Type B pancreatic cell (in vitro differentiated cells): ENCODE measurements around the gene PALM2AKAP2. TPM values are rescaled to one million over a fixed set of nuclear protein-coding genes. Genes with fewer than 3 reads are reported as not detected.

Source experiments
- DNase-seq: peaks from one replicate; pipeline ENCODE4 v3.0.0; 2021; ENCODE audit warnings: mixed read lengths; ENCODE audit not compliant: unreplicated experiment; ENCODE audit errors: extremely low spot score
- H3K27ac Mint-ChIP-seq: 2 replicates; pipeline ENCODE4 v1.8.0; 2021; ENCODE audit warnings: mild to moderate bottlenecking, mixed read lengths
- H3K27me3 Mint-ChIP-seq: 2 replicates; pipeline ENCODE4 v1.8.0; 2021; ENCODE audit warnings: mixed read lengths
- H3K36me3 Mint-ChIP-seq: 2 replicates; pipeline ENCODE4 v1.8.0; 2021; ENCODE audit warnings: mixed read lengths
- H3K4me1 Mint-ChIP-seq: one replicate; pipeline ENCODE4 v1.8.0; 2021; ENCODE audit warnings: mixed read lengths; ENCODE audit not compliant: unreplicated experiment
- H3K4me3 Mint-ChIP-seq: 2 replicates; pipeline ENCODE4 v1.8.0; 2021; ENCODE audit warnings: mild to moderate bottlenecking, mixed read lengths
- H3K9me3 Mint-ChIP-seq: 2 replicates; pipeline ENCODE4 v1.8.0; 2021; ENCODE audit warnings: mixed read lengths
- total RNA-seq: library from RNA; stranded (reverse); gene quantifications from 2 replicates; pipeline ENCODE4 v1.2.1, GENCODE V29; 2021; ENCODE audit warnings: low replicate concordance
- TF ChIP-seq, protein P1 (sequence below): fragments of 200-600 bp; sonication (generic); conservative IDR thresholded peaks from 2 replicates; pipeline ENCODE4 v1.5.0; 2021; ENCODE audit warnings: antibody characterized with exemption, mild to moderate bottlenecking

Gene PALM2AKAP2
- total RNA-seq, 1 donor from 2014 or later = 24.4 TPM

DNA sequence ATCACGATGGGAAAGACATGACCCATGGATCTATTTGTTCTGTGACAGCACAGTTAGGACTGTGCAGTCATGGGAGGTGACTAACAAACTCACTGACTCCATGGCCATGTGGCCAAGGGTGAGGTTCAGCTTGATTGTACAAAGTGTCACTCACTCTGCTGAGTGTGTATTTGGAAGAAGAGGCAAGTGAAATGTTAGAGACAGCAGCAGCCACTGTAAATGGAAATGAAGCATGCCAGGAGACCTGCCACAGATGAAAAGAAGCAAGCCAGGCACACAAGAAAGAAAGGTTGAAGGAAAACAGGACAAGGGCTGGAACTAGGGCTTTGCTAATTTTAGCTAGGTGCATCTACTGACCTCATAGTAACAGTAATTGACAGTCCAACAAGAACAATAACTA lies 42.7 kb upstream of the PALM2AKAP2 start:
- DNase-seq = no peak
- Mint-ChIP-seq H3K36me3 (no peaks in the 10 kb centered on the region), H3K4me3 (no peak overlapping the region), H3K27me3 (peaks cover 12% of the 10 kb centered on the region), H3K27ac (no peak overlapping the region), H3K4me1 (peaks cover 9% of the 10 kb centered on the region), H3K9me3 (peaks cover 18% of the 10 kb centered on the region)
- TF ChIP-seq, protein P1, sequence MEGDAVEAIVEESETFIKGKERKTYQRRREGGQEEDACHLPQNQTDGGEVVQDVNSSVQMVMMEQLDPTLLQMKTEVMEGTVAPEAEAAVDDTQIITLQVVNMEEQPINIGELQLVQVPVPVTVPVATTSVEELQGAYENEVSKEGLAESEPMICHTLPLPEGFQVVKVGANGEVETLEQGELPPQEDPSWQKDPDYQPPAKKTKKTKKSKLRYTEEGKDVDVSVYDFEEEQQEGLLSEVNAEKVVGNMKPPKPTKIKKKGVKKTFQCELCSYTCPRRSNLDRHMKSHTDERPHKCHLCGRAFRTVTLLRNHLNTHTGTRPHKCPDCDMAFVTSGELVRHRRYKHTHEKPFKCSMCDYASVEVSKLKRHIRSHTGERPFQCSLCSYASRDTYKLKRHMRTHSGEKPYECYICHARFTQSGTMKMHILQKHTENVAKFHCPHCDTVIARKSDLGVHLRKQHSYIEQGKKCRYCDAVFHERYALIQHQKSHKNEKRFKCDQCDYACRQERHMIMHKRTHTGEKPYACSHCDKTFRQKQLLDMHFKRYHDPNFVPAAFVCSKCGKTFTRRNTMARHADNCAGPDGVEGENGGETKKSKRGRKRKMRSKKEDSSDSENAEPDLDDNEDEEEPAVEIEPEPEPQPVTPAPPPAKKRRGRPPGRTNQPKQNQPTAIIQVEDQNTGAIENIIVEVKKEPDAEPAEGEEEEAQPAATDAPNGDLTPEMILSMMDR = no peak

DNA sequence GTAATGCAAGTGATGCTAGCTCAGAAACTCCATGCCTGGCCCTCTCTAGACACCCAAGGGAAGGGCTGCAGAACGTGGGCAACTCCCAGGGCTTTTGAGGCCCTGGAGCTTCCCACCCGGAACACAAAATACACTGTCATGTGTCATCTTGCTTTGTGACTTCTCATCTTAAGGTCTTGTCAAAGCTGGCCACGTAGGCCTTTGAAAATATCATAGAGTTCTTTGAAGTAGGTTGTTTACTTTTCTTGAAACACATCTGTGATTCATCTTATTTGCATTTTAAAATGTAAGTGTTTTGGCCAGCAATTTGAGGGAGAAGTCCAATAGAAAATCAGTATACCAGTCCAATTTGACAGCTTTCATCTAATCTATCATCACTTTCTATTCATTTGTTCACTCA lies 40.2 kb upstream of the PALM2AKAP2 start:
- peaks cover 7% of the 10 kb centered on the region for H3K4me1 Mint-ChIP-seq
- TF ChIP-seq, protein P1 = no peak
- H3K27me3 Mint-ChIP-seq = peaks cover 11% of the 10 kb centered on the region
- no peak for DNase-seq
- H3K4me3 Mint-ChIP-seq = no peak overlapping the region
- no peaks in the 10 kb centered on the region for H3K36me3 Mint-ChIP-seq
- no peak overlapping the region for H3K27ac Mint-ChIP-seq
- H3K9me3 Mint-ChIP-seq = peaks cover 3% of the 10 kb centered on the region

DNA sequence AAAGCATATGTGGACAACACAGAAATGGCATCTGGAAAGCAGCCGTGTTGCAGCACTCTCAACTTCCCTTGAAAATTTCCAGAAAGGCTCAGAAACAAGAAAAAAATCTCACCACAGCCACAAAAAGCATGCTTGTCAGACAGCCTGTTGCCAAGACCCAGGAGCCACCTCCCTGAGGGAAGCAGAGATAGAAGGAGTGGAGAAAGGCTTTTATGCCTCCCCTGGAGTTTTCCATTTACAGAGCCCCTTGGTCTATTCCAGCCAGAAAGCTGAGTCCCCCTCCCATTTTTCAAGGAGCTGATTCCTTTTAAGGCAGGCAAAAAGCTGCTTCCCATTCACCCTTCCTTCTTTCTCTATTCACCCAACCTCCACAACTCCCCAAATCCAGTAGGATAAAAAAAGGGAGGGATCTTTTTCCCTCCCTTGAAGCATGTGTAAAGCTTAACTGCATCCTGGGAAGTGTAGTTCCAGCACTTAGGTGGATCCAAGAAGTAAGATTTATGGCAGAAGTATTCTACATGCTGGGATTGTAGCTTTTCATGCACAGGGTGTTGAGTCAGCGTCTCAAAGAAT lies 37.1 kb upstream of the PALM2AKAP2 start:
- no peaks in the 10 kb centered on the region for H3K36me3 Mint-ChIP-seq
- DNase-seq = no peak
- H3K9me3 Mint-ChIP-seq = peaks cover 3% of the 10 kb centered on the region
- no peak overlapping the region for H3K27ac Mint-ChIP-seq
- no peak overlapping the region for H3K4me3 Mint-ChIP-seq
- H3K27me3 Mint-ChIP-seq = peaks cover 14% of the 10 kb centered on the region
- TF ChIP-seq, protein P1 = no peak
- H3K4me1 Mint-ChIP-seq = peaks cover 19% of the 10 kb centered on the region

DNA sequence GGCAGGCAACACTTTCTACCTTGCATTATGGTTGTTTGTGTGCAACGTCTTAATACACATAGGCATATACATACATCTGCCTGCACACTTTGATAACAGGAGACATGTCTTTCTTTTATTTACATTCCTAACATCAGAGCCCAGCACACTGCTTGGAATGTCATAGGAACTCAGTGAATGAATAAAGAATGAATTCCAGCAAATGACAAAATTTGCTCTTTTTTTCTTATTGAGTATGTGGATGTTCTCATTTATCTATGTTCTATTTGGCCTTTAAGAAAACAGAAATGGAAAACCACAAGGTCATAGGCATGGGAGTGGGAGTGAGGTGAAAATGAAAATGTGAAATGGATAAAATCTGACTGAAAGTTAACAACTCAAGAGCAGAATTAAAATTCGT lies 36.3 kb upstream of the PALM2AKAP2 start:
- Mint-ChIP-seq H3K36me3 (no peaks in the 10 kb centered on the region), H3K4me3 (no peak overlapping the region), H3K4me1 (peaks cover 19% of the 10 kb centered on the region), H3K27me3 (peaks cover 14% of the 10 kb centered on the region), H3K9me3 (peaks cover 3% of the 10 kb centered on the region), H3K27ac (no peak overlapping the region)
- DNase-seq = no peak
- TF ChIP-seq, protein P1 = no peak

DNA sequence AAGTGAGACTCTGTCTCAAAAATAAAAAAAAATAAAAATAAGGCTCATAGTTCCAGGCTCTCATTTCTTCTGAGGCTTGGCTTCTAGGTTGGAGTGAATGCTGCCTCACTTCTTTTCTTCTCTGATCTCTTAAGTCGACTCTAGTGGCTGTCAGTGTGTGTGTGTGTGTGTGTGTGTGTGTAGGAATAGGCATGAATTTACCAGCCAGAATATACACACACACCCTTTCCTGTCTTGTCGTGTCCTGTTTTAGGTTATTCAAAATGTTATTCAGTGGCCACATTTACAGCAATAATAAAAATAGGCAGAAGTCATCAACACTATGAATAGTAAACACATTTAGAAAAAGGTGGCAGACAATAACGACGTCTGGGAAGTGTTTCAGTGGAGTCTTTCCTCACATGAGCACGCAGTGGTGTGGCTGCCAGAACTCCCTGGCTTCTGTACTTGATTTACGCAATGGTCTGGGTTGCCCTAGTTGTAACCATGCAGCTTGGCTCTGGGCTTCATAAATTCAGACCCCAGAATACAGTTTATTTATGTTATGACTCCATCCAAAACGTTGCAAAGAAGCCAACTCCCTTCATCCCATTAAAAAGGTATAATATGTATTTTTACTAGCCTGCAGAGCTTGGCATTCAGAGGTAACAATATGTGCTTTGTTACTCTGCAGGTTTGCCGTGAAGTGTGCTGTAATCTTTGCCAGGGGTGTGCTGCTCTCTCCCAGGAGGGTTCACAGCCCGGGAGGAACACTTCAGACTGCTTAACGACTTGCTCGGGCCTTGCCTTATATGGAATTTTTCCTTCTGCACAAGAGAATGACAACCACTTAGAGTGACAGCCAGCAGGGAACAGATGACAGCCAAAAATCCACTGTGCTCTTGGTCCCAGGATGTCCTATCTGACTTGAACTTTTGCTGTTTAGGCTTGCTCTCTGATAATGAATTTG lies 34.4 kb upstream of the PALM2AKAP2 start:
- Mint-ChIP-seq H3K27me3 (peaks cover 7% of the 10 kb centered on the region), H3K27ac (no peak overlapping the region), H3K4me1 (peaks cover 19% of the 10 kb centered on the region), H3K36me3 (no peaks in the 10 kb centered on the region), H3K9me3 (no peaks in the 10 kb centered on the region), H3K4me3 (no peak overlapping the region)
- TF ChIP-seq, protein P1 = no peak
- no peak for DNase-seq
